Left ventricle myocardium inferior (tissue), 1 donor: ENCODE results near the gene MYG1. TPM values are rescaled to one million over a fixed set of nuclear protein-coding genes. Genes with fewer than 3 reads are reported as not detected.
"Not testable (repeated sequence)": the region's sequence is repeated elsewhere in the genome, so short reads cannot be mapped to it uniquely, and the experiment has no call there.

Source experiments
- DNase-seq: peaks from one replicate; pipeline ENCODE4 v3.0.0-alpha.2; 2020
- H3K27ac ChIP-seq: fragments of 200-600 bp; replicated peaks from 2 replicates; pipeline ENCODE4 v1.8.0; 2021
- H3K27me3 ChIP-seq: fragments of 200-600 bp; 2 replicates; pipeline ENCODE4 v1.8.0; 2021; ENCODE audit warnings: low read depth
- H3K36me3 ChIP-seq: fragments of 200-600 bp; 2 replicates; pipeline ENCODE4 v1.8.0; 2021
- H3K4me1 ChIP-seq: fragments of 200-600 bp; 2 replicates; pipeline ENCODE4 v1.8.0; 2021
- H3K4me3 ChIP-seq: fragments of 200-600 bp; 2 replicates; pipeline ENCODE4 v1.8.0; 2021; ENCODE audit warnings: mild to moderate bottlenecking, moderate library complexity
- H3K9me3 ChIP-seq: fragments of 200-600 bp; replicated peaks from 2 replicates; pipeline ENCODE4 v1.8.0; 2021
- intact Hi-C: fragments of 100-400 bp; cut with micrococcal nuclease; formaldehyde crosslinking; loops from one replicate; pipeline ENCODE4 v1.11.0; 2022
- total RNA-seq: library from RNA; stranded (reverse); fragmentation: NEBNext Ultra II Directional; extraction: Animal tissue kit (Norgen Biotek cat#: 25700); gene quantifications from one replicate; pipeline ENCODE4 v1.2.1, GENCODE V29; 2021
- TF ChIP-seq, protein P1 (sequence below): fragments of 200-600 bp; IDR thresholded peaks from 2 replicates; pipeline ENCODE4 v1.8.0; 2021; ENCODE audit warnings: antibody characterized with exemption, mild to moderate bottlenecking, borderline replicate concordance
- donor health status: DM: no; HTN: yes; CAD: no; lungs with severe emphysema.

MYG1 gene
- total RNA-seq, 1 donor from 2014 or later = 34.8 TPM

DNA sequence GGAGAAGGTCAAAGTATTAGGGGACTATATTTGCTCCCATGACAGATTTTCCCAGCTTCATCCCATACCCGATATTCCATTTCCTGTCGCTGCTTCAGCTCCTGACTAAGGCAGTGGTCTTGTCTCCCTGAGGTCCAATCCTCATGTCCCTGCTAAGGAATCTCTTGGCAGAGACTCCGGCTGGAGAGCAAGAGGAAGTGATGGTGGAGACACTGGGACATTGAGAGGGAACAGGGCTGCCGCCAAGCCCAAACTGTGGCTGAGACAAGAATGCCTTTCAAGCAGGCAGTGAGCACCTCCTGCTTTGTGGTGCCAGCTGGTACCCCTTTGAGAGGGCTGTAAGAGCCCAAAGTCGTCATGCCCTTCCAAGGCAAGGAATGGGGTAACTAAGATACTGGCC lies 31.2 kb downstream of the MYG1 start:
- peak overlapping the region; percentile 44 for H3K27ac ChIP-seq
- no peak overlapping the region for H3K4me3 ChIP-seq
- peaks cover 6% of the 10 kb centered on the region for H3K4me1 ChIP-seq
- no peak for DNase-seq
- TF ChIP-seq, protein P1, sequence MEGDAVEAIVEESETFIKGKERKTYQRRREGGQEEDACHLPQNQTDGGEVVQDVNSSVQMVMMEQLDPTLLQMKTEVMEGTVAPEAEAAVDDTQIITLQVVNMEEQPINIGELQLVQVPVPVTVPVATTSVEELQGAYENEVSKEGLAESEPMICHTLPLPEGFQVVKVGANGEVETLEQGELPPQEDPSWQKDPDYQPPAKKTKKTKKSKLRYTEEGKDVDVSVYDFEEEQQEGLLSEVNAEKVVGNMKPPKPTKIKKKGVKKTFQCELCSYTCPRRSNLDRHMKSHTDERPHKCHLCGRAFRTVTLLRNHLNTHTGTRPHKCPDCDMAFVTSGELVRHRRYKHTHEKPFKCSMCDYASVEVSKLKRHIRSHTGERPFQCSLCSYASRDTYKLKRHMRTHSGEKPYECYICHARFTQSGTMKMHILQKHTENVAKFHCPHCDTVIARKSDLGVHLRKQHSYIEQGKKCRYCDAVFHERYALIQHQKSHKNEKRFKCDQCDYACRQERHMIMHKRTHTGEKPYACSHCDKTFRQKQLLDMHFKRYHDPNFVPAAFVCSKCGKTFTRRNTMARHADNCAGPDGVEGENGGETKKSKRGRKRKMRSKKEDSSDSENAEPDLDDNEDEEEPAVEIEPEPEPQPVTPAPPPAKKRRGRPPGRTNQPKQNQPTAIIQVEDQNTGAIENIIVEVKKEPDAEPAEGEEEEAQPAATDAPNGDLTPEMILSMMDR = no peak
- peaks cover 58% of the 10 kb centered on the region for H3K27me3 ChIP-seq
- H3K9me3 ChIP-seq = no peaks in the 10 kb centered on the region
- no peaks in the 10 kb centered on the region for H3K36me3 ChIP-seq
- intact Hi-C loops = no loop called here

DNA sequence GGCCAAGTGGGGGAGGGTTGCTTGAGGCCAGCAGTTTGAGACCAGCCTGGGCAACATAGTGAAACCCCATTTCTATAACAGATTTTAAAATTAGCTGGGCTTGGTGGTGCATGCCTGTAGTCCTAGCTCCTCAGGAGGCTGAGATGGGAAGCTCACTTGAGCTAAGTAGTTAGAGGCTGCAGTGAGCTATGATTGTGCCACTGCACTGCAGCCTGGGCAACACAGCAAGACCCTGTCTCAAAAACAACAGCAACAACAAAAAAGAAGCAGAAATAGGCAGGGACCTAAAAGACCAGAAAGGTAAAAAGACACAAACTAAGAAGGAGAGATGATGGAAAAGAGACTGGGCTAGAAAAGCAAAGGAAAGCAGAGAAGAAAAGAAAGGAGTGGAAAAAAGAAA lies 32.8 kb downstream of the MYG1 start:
- H3K9me3 ChIP-seq, H3K36me3 ChIP-seq, H3K4me3 ChIP-seq, H3K27ac ChIP-seq, intact Hi-C loops, H3K4me1 ChIP-seq, DNase-seq: not testable (repeated sequence)
- peaks cover 74% of the 10 kb centered on the region for H3K27me3 ChIP-seq

GRCh38 chr12:53332744-53333143 lies 33.2 kb downstream of the MYG1 start:
- intact Hi-C loops = no loop called here
- no peak for DNase-seq
- Histone ChIP-seq H3K36me3 (no peaks in the 10 kb centered on the region), H3K9me3 (no peaks in the 10 kb centered on the region), H3K4me1 (no peaks in the 10 kb centered on the region), H3K4me3 (no peak overlapping the region), H3K27me3 (peaks cover 78% of the 10 kb centered on the region), H3K27ac (no peak overlapping the region)
- TF ChIP-seq, protein P1 = no peak

- intact Hi-C loops = no loop called here
- no peaks in the 10 kb centered on the region for H3K9me3 ChIP-seq
- H3K27ac ChIP-seq = no peak overlapping the region
- peaks cover 78% of the 10 kb centered on the region for H3K27me3 ChIP-seq
- H3K36me3 ChIP-seq = no peaks in the 10 kb centered on the region
- no peak for DNase-seq
- no peak overlapping the region for H3K4me3 ChIP-seq
- no peaks in the 10 kb centered on the region for H3K4me1 ChIP-seq
- TF ChIP-seq, protein P1 = no peak
These were observed 33.8 kb downstream of the MYG1 start for GRCh38 chr12:53333289-53333688.

DNA sequence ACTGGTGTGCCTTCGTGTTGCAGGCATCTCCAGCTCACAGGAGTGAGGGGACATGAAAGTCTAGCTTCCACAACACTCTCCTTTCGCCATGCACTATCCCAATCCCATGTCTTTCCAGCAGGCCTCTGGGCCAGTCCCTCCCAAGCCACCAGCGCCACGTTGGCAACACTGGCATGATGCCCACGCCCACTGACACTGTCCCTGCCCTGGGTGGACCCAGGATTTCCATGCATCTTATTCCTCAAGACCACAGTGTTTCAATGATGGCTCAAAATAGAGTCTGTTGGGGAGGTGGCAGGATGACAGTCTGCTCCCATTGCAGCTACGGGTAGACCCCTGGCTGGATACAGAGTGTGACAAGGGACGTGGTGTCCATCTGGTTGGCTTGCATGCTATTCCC lies 34.4 kb downstream of the MYG1 start:
- Histone ChIP-seq H3K4me3 (no peak overlapping the region), H3K4me1 (no peaks in the 10 kb centered on the region), H3K27me3 (peaks cover 78% of the 10 kb centered on the region), H3K36me3 (no peaks in the 10 kb centered on the region), H3K27ac (no peak overlapping the region), H3K9me3 (no peaks in the 10 kb centered on the region)
- TF ChIP-seq, protein P1 = no peak
- no peak for DNase-seq
- intact Hi-C loops = no loop called here

DNA sequence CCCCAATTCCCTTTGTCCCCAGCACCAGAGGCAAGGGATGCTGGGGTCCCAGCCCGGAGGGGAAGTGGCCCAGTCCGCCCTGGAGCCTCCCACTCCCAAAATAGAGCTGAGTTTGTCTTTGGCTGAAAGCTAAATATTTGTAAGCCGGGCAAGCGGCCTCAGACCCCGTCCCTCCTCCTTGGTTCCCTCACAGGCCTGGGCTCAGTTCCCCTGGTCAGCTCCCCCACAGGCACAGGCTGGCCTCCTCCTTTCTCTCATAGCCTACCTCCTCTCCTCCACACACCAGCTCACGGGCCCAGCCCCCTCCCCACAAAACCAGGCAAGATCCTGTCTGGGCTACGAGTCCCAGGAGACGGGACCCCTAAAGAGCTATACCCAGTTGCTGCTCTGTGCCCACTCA lies 35.3 kb downstream of the MYG1 start:
- H3K27ac ChIP-seq = no peak overlapping the region
- TF ChIP-seq, protein P1 = no peak
- H3K36me3 ChIP-seq = no peaks in the 10 kb centered on the region
- DNase-seq = no peak
- intact Hi-C loops = no loop called here
- no peak overlapping the region for H3K4me3 ChIP-seq
- H3K9me3 ChIP-seq = no peaks in the 10 kb centered on the region
- peaks cover 78% of the 10 kb centered on the region for H3K27me3 ChIP-seq
- H3K4me1 ChIP-seq = no peaks in the 10 kb centered on the region
